Measurements from ENCODE around the gene FCER2.

Gene FCER2

GRCh38 chr19:7699417-7700401 lies 2.2 kb downstream of the FCER2 start:
- DNase-seq, result no peak

GRCh38 chr19:7699003-7699402 lies 2.9 kb downstream of the FCER2 start:
- no peak for DNase-seq

- no peak for DNase-seq
These were observed 3.3 kb downstream of the FCER2 start for GRCh38 chr19:7698583-7698982.

GRCh38 chr19:7697721-7698287 lies 4.1 kb downstream of the FCER2 start:
- no peak for DNase-seq

- DNase-seq, result no peak
These were observed 7.4 kb downstream of the FCER2 start for GRCh38 chr19:7694499-7694898.

GRCh38 chr19:7692417-7693088 lies 9.4 kb downstream of the FCER2 start:
- DNase-seq, result peak; percentile 48

GRCh38 chr19:7691497-7691896 lies 10.4 kb downstream of the FCER2 start:
- DNase-seq, result peak; percentile 52

- peak; percentile 53 for DNase-seq
These were observed 11.1 kb downstream of the FCER2 start for GRCh38 chr19:7690779-7691258.

- no peak for DNase-seq
These were observed 12.8 kb downstream of the FCER2 start for GRCh38 chr19:7689165-7689564.

GRCh38 chr19:7687177-7687576 lies 14.8 kb downstream of the FCER2 start:
- no peak for DNase-seq

GRCh38 chr19:7685546-7686445 lies 16.1 kb downstream of the FCER2 start:
- no peak for DNase-seq

GRCh38 chr19:7682175-7682855 lies 19.6 kb downstream of the FCER2 start:
- no peak for DNase-seq

- DNase-seq, result peak; percentile 89
These were observed 20.4 kb downstream of the FCER2 start for GRCh38 chr19:7681340-7682174.

GRCh38 chr19:7680606-7681339 lies 21.2 kb downstream of the FCER2 start, which contains the start of gene TRAPPC5:
TSS of gene TRAPPC5 (plus strand) at chr19:7680833. CDS start at chr19:7682254, 1,421 bp downstream.
- peak; percentile 90 for DNase-seq

GRCh38 chr19:7679771-7680605 lies 21.9 kb downstream of the FCER2 start:
- no peak for DNase-seq

- DNase-seq, result peak; percentile 80
These were observed 22.8 kb downstream of the FCER2 start for GRCh38 chr19:7678971-7679751.

GRCh38 chr19:7677669-7678311 lies 24.1 kb downstream of the FCER2 start:
- no peak for DNase-seq

GRCh38 chr19:7676854-7677253 lies 25.1 kb downstream of the FCER2 start, which contains the start of gene MCEMP1:
TSS of gene MCEMP1 (plus strand) at chr19:7677090. CDS start at chr19:7677121, 31 bp downstream.
- DNase-seq, result no peak

All from CD4-positive, alpha-beta T cell treated with Interleukin-10 for 1 hour (primary cell).